HUES48 (cell line): ENCODE measurements around the gene PHKA2.

Experiments used
- H3K27ac ChIP-seq: one replicate; pipeline ENCODE4 v1.7.0; 2013; ENCODE audit warnings: low read depth, low read length, inconsistent platforms
- H3K27me3 ChIP-seq: 2 replicates; pipeline ENCODE4 v1.6.1; 2013; ENCODE audit warnings: mild to moderate bottlenecking, low read length; ENCODE audit not compliant: control insufficient read depth, insufficient read depth
- H3K36me3 ChIP-seq: 2 replicates; pipeline ENCODE4 v1.6.1; 2013; ENCODE audit warnings: low read length; ENCODE audit not compliant: control insufficient read depth, insufficient read depth
- H3K4me1 ChIP-seq: 2 replicates; pipeline ENCODE4 v1.6.1; 2013; ENCODE audit warnings: mild to moderate bottlenecking, low read length; ENCODE audit not compliant: control insufficient read depth, insufficient read depth
- H3K4me3 ChIP-seq: 2 replicates; pipeline ENCODE4 v1.5.1; 2013; ENCODE audit warnings: mild to moderate bottlenecking, low read depth, low read length
- H3K9ac ChIP-seq: 2 replicates; pipeline ENCODE4 v1.6.1; 2013; ENCODE audit warnings: mild to moderate bottlenecking, low read depth, low read length, moderate library complexity
- H3K9me3 ChIP-seq: 2 replicates; pipeline ENCODE4 v1.6.1; 2013; ENCODE audit warnings: low read length; ENCODE audit not compliant: control insufficient read depth, insufficient read depth

The PHKA2 gene

GRCh38 chrX:18898492-18898891 lies 85.4 kb downstream of the PHKA2 start:
- Histone ChIP-seq H3K36me3 (peaks cover 24% of the 10 kb centered on the region), H3K27ac (no peak overlapping the region), H3K9ac (no peak overlapping the region), H3K4me1 (no peaks in the 10 kb centered on the region), H3K27me3 (no peaks in the 10 kb centered on the region), H3K4me3 (no peak overlapping the region), H3K9me3 (peaks cover 22% of the 10 kb centered on the region)

GRCh38 chrX:18898091-18898490 lies 85.8 kb downstream of the PHKA2 start:
- H3K4me1 ChIP-seq, result no peaks in the 10 kb centered on the region
- peaks cover 18% of the 10 kb centered on the region for H3K9me3 ChIP-seq
- peaks cover 24% of the 10 kb centered on the region for H3K36me3 ChIP-seq
- no peak overlapping the region for H3K9ac ChIP-seq
- no peak overlapping the region for H3K4me3 ChIP-seq
- no peaks in the 10 kb centered on the region for H3K27me3 ChIP-seq
- H3K27ac ChIP-seq, result no peak overlapping the region

GRCh38 chrX:18897611-18898010 lies 86.3 kb downstream of the PHKA2 start:
- peaks cover 23% of the 10 kb centered on the region for H3K36me3 ChIP-seq
- no peaks in the 10 kb centered on the region for H3K27me3 ChIP-seq
- H3K27ac ChIP-seq, result no peak overlapping the region
- no peaks in the 10 kb centered on the region for H3K4me1 ChIP-seq
- H3K9ac ChIP-seq, result no peak overlapping the region
- H3K9me3 ChIP-seq, result peaks cover 20% of the 10 kb centered on the region
- H3K4me3 ChIP-seq, result no peak overlapping the region

- Histone ChIP-seq H3K4me3 (no peak overlapping the region), H3K27me3 (no peaks in the 10 kb centered on the region), H3K9ac (no peak overlapping the region), H3K4me1 (no peaks in the 10 kb centered on the region), H3K36me3 (peaks cover 23% of the 10 kb centered on the region), H3K27ac (no peak overlapping the region), H3K9me3 (peaks cover 20% of the 10 kb centered on the region)
Measured at GRCh38 chrX:18896680-18897544, 87.0 kb downstream of the PHKA2 start.

GRCh38 chrX:18895189-18895951 lies 88.5 kb downstream of the PHKA2 start:
- peaks cover 16% of the 10 kb centered on the region for H3K36me3 ChIP-seq
- no peak overlapping the region for H3K27ac ChIP-seq
- H3K4me3 ChIP-seq, result no peak overlapping the region
- H3K9ac ChIP-seq, result no peak overlapping the region
- no peaks in the 10 kb centered on the region for H3K27me3 ChIP-seq
- peaks cover 14% of the 10 kb centered on the region for H3K9me3 ChIP-seq
- no peaks in the 10 kb centered on the region for H3K4me1 ChIP-seq

- Histone ChIP-seq H3K27ac (no peak overlapping the region), H3K36me3 (peaks cover 16% of the 10 kb centered on the region), H3K9ac (no peak overlapping the region), H3K27me3 (no peaks in the 10 kb centered on the region), H3K4me1 (no peaks in the 10 kb centered on the region), H3K4me3 (no peak overlapping the region), H3K9me3 (peaks cover 9% of the 10 kb centered on the region)
Measured at GRCh38 chrX:18894156-18894555, 89.8 kb downstream of the PHKA2 start.

- Histone ChIP-seq H3K4me1 (no peaks in the 10 kb centered on the region), H3K4me3 (no peak overlapping the region), H3K9ac (no peak overlapping the region), H3K27ac (no peak overlapping the region), H3K36me3 (peaks cover 12% of the 10 kb centered on the region), H3K9me3 (peaks cover 9% of the 10 kb centered on the region), H3K27me3 (no peaks in the 10 kb centered on the region)
Measured at GRCh38 chrX:18893536-18893935, 90.4 kb downstream of the PHKA2 start.

GRCh38 chrX:18892899-18893298 lies 91.0 kb downstream of the PHKA2 start:
- H3K9me3 ChIP-seq, result peaks cover 9% of the 10 kb centered on the region
- peaks cover 8% of the 10 kb centered on the region for H3K36me3 ChIP-seq
- H3K27me3 ChIP-seq, result no peaks in the 10 kb centered on the region
- H3K9ac ChIP-seq, result no peak overlapping the region
- H3K4me1 ChIP-seq, result no peaks in the 10 kb centered on the region
- H3K4me3 ChIP-seq, result no peak overlapping the region
- H3K27ac ChIP-seq, result no peak overlapping the region

GRCh38 chrX:18891548-18891945 lies 92.4 kb downstream of the PHKA2 start:
- Histone ChIP-seq H3K4me3 (no peak overlapping the region), H3K4me1 (peaks cover 4% of the 10 kb centered on the region; the same call in 1 of the 2 replicates), H3K27ac (no peak overlapping the region), H3K27me3 (no peaks in the 10 kb centered on the region), H3K9ac (no peak overlapping the region), H3K36me3 (peaks cover 5% of the 10 kb centered on the region; the same call in 1 of the 2 replicates), H3K9me3 (peaks cover 8% of the 10 kb centered on the region; the same call in 1 of the 2 replicates)

GRCh38 chrX:18890724-18891547 lies 93.0 kb downstream of the PHKA2 start:
- H3K9ac ChIP-seq, result no peak overlapping the region
- no peak overlapping the region; the same call in 1 of the 2 replicates for H3K4me3 ChIP-seq
- no peaks in the 10 kb centered on the region for H3K27me3 ChIP-seq
- peaks cover 11% of the 10 kb centered on the region; the same call in 1 of the 2 replicates for H3K9me3 ChIP-seq
- peaks cover 5% of the 10 kb centered on the region; the same call in 1 of the 2 replicates for H3K36me3 ChIP-seq
- no peak overlapping the region for H3K27ac ChIP-seq
- H3K4me1 ChIP-seq, result peaks cover 8% of the 10 kb centered on the region
